OCI-LY3 (cell line): ENCODE measurements around the gene POTEM.
"Not testable (repeated sequence)": the region's sequence is repeated elsewhere in the genome, so short reads cannot be mapped to it uniquely, and the experiment has no call there.

Experiments
- EZH2phosphoT487 ChIP-seq: fragments of 200-600 bp; shearing (Covaris generic); IDR thresholded peaks from 2 replicates; pipeline ENCODE4 v1.6.1; 2018; ENCODE audit warnings: antibody characterized with exemption, mixed run types, low read depth
- TF ChIP-seq, protein P1 (sequence below): fragments of 200-600, 300-600 bp; sonication (generic); IDR thresholded peaks from 2 replicates; pipeline ENCODE4 v1.5.1; 2014; ENCODE audit warnings: antibody characterized with exemption, low read length, low read depth

DNA sequence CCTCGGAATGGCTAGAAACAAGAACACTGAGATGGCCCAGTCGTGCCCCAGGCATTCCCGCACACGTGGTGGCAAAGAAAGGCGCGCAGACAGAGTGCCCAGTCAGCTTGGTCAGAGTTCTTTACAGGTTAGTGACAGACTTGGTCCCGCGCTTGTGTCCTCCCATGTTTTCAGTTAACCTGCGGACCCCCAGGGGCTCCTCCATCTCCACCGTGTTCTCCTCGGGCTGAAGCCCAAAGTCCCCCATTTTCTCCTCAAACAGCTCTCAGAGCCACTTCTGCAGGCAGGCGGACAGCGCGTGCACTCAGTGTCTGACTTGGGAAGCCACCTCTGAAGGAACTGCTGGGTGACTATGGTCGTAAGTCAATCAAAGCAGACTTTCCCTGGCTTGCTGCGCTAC, 60.7 kb downstream of the POTEM start:
- TF ChIP-seq, protein P1, sequence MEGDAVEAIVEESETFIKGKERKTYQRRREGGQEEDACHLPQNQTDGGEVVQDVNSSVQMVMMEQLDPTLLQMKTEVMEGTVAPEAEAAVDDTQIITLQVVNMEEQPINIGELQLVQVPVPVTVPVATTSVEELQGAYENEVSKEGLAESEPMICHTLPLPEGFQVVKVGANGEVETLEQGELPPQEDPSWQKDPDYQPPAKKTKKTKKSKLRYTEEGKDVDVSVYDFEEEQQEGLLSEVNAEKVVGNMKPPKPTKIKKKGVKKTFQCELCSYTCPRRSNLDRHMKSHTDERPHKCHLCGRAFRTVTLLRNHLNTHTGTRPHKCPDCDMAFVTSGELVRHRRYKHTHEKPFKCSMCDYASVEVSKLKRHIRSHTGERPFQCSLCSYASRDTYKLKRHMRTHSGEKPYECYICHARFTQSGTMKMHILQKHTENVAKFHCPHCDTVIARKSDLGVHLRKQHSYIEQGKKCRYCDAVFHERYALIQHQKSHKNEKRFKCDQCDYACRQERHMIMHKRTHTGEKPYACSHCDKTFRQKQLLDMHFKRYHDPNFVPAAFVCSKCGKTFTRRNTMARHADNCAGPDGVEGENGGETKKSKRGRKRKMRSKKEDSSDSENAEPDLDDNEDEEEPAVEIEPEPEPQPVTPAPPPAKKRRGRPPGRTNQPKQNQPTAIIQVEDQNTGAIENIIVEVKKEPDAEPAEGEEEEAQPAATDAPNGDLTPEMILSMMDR: not testable (repeated sequence)
- TF ChIP-seq EZH2phosphoT487: not testable (repeated sequence)
